ENCODE measurements around the gene CBLC. TPM values are rescaled to one million over a fixed set of nuclear protein-coding genes. Genes with fewer than 3 reads are reported as not detected.

CBLC gene
- total RNA-seq, 1 experiment from 2014 or later = 15.9 TPM

- H4K8ac ChIP-seq (replicated peaks; ENCODE audit: insufficient read length, low read depth, low read length) = no peak overlapping the region
- H3K14ac ChIP-seq (ENCODE audit: insufficient read depth, low read length) = no peak overlapping the region
- no peaks in the 10 kb centered on the region for H3K79me2 ChIP-seq (ENCODE audit: insufficient read depth, low read length)
- H2AFZ ChIP-seq (ENCODE audit: low read length) = no peak overlapping the region
- no peak overlapping the region for H3K23ac ChIP-seq (ENCODE audit: insufficient read length, low read depth, low read length)
- H3K27ac ChIP-seq (ENCODE audit: insufficient read length, low read depth, low read length) = no peak overlapping the region
- no peak overlapping the region; a peak in 1 of 5 replicates for H3K4me3 Mint-ChIP-seq
- no peaks in the 10 kb centered on the region for H3K9me3 ChIP-seq (ENCODE audit: control insufficient read depth, low read depth, low read length)
- H3T11ph ChIP-seq (ENCODE audit: low read length) = no peak overlapping the region
- H2BK15ac ChIP-seq (ENCODE audit: low read depth, low read length) = no peak overlapping the region
- peaks cover 19 to 47% (median 41%) of the 10 kb centered on the region in 3 experiments for H3K36me3 Mint-ChIP-seq (ENCODE audit: insufficient read depth in 1 of 3, low read depth in 3 of 3)
- H2BK120ac ChIP-seq (ENCODE audit: low read depth, low read length, poor library complexity, severe bottlenecking) = no peak overlapping the region
- H4K91ac ChIP-seq (ENCODE audit: insufficient read length, low read depth, low read length) = no peak overlapping the region
- no peaks in the 10 kb centered on the region for H3K4me1 ChIP-seq (ENCODE audit: insufficient read depth, low read length)
- no peak overlapping the region for H2AK5ac ChIP-seq (ENCODE audit: insufficient read length, low read length)
- peak; percentile 70 for DNase-seq
- TF ChIP-seq CTCF (conservative IDR thresholded peaks at IDR 0.05) = peak; percentile 41; the same call in 2 of the 3 replicates
- no peak overlapping the region for H2BK20ac ChIP-seq (ENCODE audit: low read depth, low read length, poor library complexity, severe bottlenecking)
- H3K23me2 ChIP-seq (ENCODE audit: insufficient read length, low read depth, low read length, poor library complexity, severe bottlenecking) = peaks cover 11% of the 10 kb centered on the region
- H4K20me1 ChIP-seq (ENCODE audit: control insufficient read depth, insufficient read depth, insufficient read length) = no peaks in the 10 kb centered on the region
- H3K79me1 ChIP-seq (ENCODE audit: insufficient read depth, low read depth, low read length, poor library complexity, severe bottlenecking) = no peaks in the 10 kb centered on the region
- H3K27ac Mint-ChIP-seq = peak overlapping the region in 1 of 3 experiments; percentile 47; a peak in 1 of 7 replicates
- H2BK5ac ChIP-seq (ENCODE audit: insufficient read length, low read length) = no peak overlapping the region
- no peak overlapping the region for H3K56ac ChIP-seq (ENCODE audit: insufficient read length, low read depth, low read length)
- no peak overlapping the region for H3K4me2 ChIP-seq (ENCODE audit: insufficient read depth, insufficient read length, low read length)
- no peak overlapping the region for H3K9ac ChIP-seq (ENCODE audit: extremely low read depth, insufficient read length, low read length)
- no CpG with 5 or more reads among the region's 38 CpGs for WGBS (ENCODE audit: extremely low coverage, insufficient read length, low lambda C conversion rate)
- no peak overlapping the region for H3K4ac ChIP-seq (ENCODE audit: low read depth, low read length)
- peaks cover 21 to 28% of the 10 kb centered on the region in 2 experiments for H3K4me1 Mint-ChIP-seq
- peaks cover 15% of the 10 kb centered on the region for H3K27me3 Mint-ChIP-seq (ENCODE audit: low read depth)
- H3K9me3 Mint-ChIP-seq = no peaks in the 10 kb centered on the region
- H2BK12ac ChIP-seq (ENCODE audit: insufficient read length, low read depth, low read length) = no peak overlapping the region
- no peak overlapping the region for H4K5ac ChIP-seq (ENCODE audit: insufficient read length, low read depth, low read length)
- H3K27me3 ChIP-seq (ENCODE audit: insufficient read depth, low read length) = no peaks in the 10 kb centered on the region; the same call in 1 of the 2 replicates
- no peak overlapping the region for H3K18ac ChIP-seq (ENCODE audit: insufficient read length, low read depth, low read length)
Measured at GRCh38 chr19:44813070-44813840, 35.6 kb downstream of the CBLC start.
